GM23338 (cell line): ENCODE measurements around the gene LACC1. TPM values are rescaled to one million over a fixed set of nuclear protein-coding genes. Genes with fewer than 3 reads are reported as not detected.

Experiments used
- ATAC-seq: fragments of 200-7000 bp; cut with Tn5 transposase; 3 replicates; pipeline ENCODE4 v1.9.1; 2020
- DNase-seq: peaks from one replicate; pipeline ENCODE4 v3.0.0-alpha.2; 2015; ENCODE audit warnings: low spot score
- H2AFZ ChIP-seq: fragments of 200-600 bp; sonication (generic); 2 replicates; pipeline ENCODE4 v1.8.0; 2016; ENCODE audit warnings: antibody characterized with exemption, mild to moderate bottlenecking, moderate library complexity
- H3F3A ChIP-seq: fragments of 200-600 bp; sonication (generic); replicated peaks from 2 replicates; pipeline ENCODE4 v1.8.0; 2017; ENCODE audit warnings: antibody characterized with exemption, mixed run types, low read depth
- H3K27ac ChIP-seq: fragments of 200-600 bp; sonication (generic); 2 replicates; pipeline ENCODE4 v1.6.1; 2016; ENCODE audit warnings: low read depth
- H3K27me3 ChIP-seq: fragments of 200-600 bp; sonication (generic); 2 replicates; pipeline ENCODE4 v1.8.0; 2016; ENCODE audit warnings: mild to moderate bottlenecking, mixed run types, moderate library complexity; ENCODE audit not compliant: insufficient read depth
- H3K36me3 ChIP-seq: fragments of 200-600 bp; sonication (generic); 2 replicates; pipeline ENCODE4 v1.8.0; 2016; ENCODE audit warnings: mild to moderate bottlenecking; ENCODE audit not compliant: insufficient read depth
- H3K4me1 ChIP-seq: fragments of 200-600 bp; sonication (generic); 2 replicates; pipeline ENCODE4 v1.8.0; 2016; ENCODE audit warnings: mild to moderate bottlenecking, moderate library complexity; ENCODE audit not compliant: insufficient read depth
- H3K4me2 ChIP-seq: fragments of 200-600 bp; sonication (generic); 2 replicates; pipeline ENCODE4 v1.7.1; 2017; ENCODE audit warnings: mixed run types
- H3K4me3 ChIP-seq: fragments of 200-600 bp; sonication (generic); 2 replicates; pipeline ENCODE4 v1.6.1; 2016; ENCODE audit warnings: mixed run types
- H3K79me2 ChIP-seq: fragments of 200-600 bp; sonication (generic); replicated peaks from 2 replicates; pipeline ENCODE4 v1.8.0; 2017; ENCODE audit warnings: mild to moderate bottlenecking; ENCODE audit not compliant: insufficient read depth
- H3K9me2 ChIP-seq: fragments of 200-600 bp; sonication (generic); 2 replicates; pipeline ENCODE4 v1.8.0; 2017; ENCODE audit not compliant: insufficient read depth
- H4K20me1 ChIP-seq: fragments of 200-600 bp; sonication (generic); replicated peaks from 2 replicates; pipeline ENCODE4 v1.8.0; 2017; ENCODE audit warnings: mild to moderate bottlenecking; ENCODE audit not compliant: insufficient read depth
- H3K27ac Mint-ChIP-seq: 2 replicates; pipeline ENCODE4 v1.8.0; 2020; ENCODE audit warnings: inconsistent platforms, mild to moderate bottlenecking, moderate library complexity, mixed read lengths
- H3K27me3 Mint-ChIP-seq: 3 replicates; pipeline ENCODE4 v1.8.0; 2022; ENCODE audit warnings: low read depth, mild to moderate bottlenecking, moderate library complexity, mixed read lengths, inconsistent platforms; ENCODE audit not compliant: insufficient read depth, poor library complexity
- H3K36me3 Mint-ChIP-seq: 3 replicates; pipeline ENCODE4 v1.8.0; 2021; ENCODE audit warnings: low read depth, mild to moderate bottlenecking, inconsistent platforms, moderate library complexity, mixed read lengths
- H3K4me1 Mint-ChIP-seq: 3 replicates; pipeline ENCODE4 v1.8.0; 2020; ENCODE audit warnings: mild to moderate bottlenecking, inconsistent platforms, mixed read lengths
- H3K4me3 Mint-ChIP-seq: 3 replicates; pipeline ENCODE4 v1.8.0; 2021; ENCODE audit warnings: moderate library complexity, mild to moderate bottlenecking, inconsistent platforms, mixed read lengths
- H3K9me3 Mint-ChIP-seq: 3 replicates; pipeline ENCODE4 v1.8.0; 2020; ENCODE audit warnings: moderate library complexity, mild to moderate bottlenecking, inconsistent platforms, mixed read lengths
- CREB1 ChIP-seq: fragments of 250-450 bp; sonication (Bioruptor Pico); IDR thresholded peaks from 2 replicates; pipeline ENCODE4 v1.5.0; 2020; ENCODE audit warnings: low read depth, mild to moderate bottlenecking, moderate library complexity
- CTCF ChIP-seq, 2 experiments: fragments of 200-600 bp in 1 of 2; sonication (generic) in 1 of 2; conservative IDR thresholded peaks; 2 replicates each; pipeline versions ENCODE4 v1.5.1 to v1.6.1; 2016 to 2017; ENCODE audit warnings: antibody characterized with exemption in 2 of 2, low read depth in 2 of 2, mild to moderate bottlenecking in 2 of 2, moderate library complexity in 1 of 2
- EZH2 ChIP-seq: fragments of 200-600 bp; sonication (generic); IDR thresholded peaks from one replicate; pipeline ENCODE4 v1.8.0; 2017; ENCODE audit warnings: antibody characterized with exemption, mild to moderate bottlenecking, low read depth; ENCODE audit not compliant: unreplicated experiment
- EZH2phosphoT487 ChIP-seq: fragments of 200-600 bp; sonication (generic); IDR thresholded peaks from one replicate; pipeline ENCODE4 v1.8.1; 2018; ENCODE audit warnings: antibody characterized with exemption; ENCODE audit not compliant: unreplicated experiment
- JUNB ChIP-seq: IDR thresholded peaks from one replicate; pipeline ENCODE4 v1.6.1; 2016; ENCODE audit warnings: antibody characterized with exemption; ENCODE audit not compliant: unreplicated experiment
- NANOG ChIP-seq: IDR thresholded peaks from 2 replicates; pipeline ENCODE4 v1.6.1; 2016; ENCODE audit warnings: antibody characterized with exemption, borderline replicate concordance
- POLR2AphosphoS5 ChIP-seq: IDR thresholded peaks from 2 replicates; pipeline ENCODE4 v1.6.1; 2016; ENCODE audit warnings: antibody characterized with exemption, low read depth
- STAT1 ChIP-seq: IDR thresholded peaks from one replicate; pipeline ENCODE4 v1.6.1; 2016; ENCODE audit warnings: antibody characterized with exemption; ENCODE audit not compliant: unreplicated experiment
- ZNF114 ChIP-seq: fragments of 250-450 bp; sonication (Bioruptor Pico); IDR thresholded peaks from 2 replicates; pipeline ENCODE4 v1.5.0; 2020; ENCODE audit warnings: mild to moderate bottlenecking, moderate library complexity
- ZNF462 ChIP-seq: fragments of 250-450 bp; sonication (Bioruptor Pico); IDR thresholded peaks from 2 replicates; pipeline ENCODE4 v1.5.0; 2020; ENCODE audit warnings: mild to moderate bottlenecking, moderate library complexity
- polyA plus RNA-seq: library from polyadenylated mRNA; unstranded; fragments of >200 nt; fragmentation: Nextera tagmentation; extraction: Ambion mirVana; gene quantifications from 2 replicates; pipeline ENCODE4 v1.2.1, GENCODE V29; 2016
- total RNA-seq: library from RNA; depleted of rRNA; stranded (reverse); fragments of >200 nt; shearing (Covaris generic); gene quantifications from 2 replicates; pipeline ENCODE4 v1.2.3, GENCODE V29; 2014

The LACC1 gene
- total and polyA plus RNA-seq, 2 experiments from 2014 or later, result 4.4 to 4.6 TPM

- no peak for TF ChIP-seq ZNF462 (CRISPR knock-in tag)
- no peak for TF ChIP-seq NANOG
- TF ChIP-seq CTCF (conservative IDR thresholded peaks at IDR 0.05; ENCODE audit: low read depth in 2 of 2), result no peak
These were observed 1.9 kb downstream of the LACC1 start (continued) for GRCh38 chr13:43881580-43881979.

DNA sequence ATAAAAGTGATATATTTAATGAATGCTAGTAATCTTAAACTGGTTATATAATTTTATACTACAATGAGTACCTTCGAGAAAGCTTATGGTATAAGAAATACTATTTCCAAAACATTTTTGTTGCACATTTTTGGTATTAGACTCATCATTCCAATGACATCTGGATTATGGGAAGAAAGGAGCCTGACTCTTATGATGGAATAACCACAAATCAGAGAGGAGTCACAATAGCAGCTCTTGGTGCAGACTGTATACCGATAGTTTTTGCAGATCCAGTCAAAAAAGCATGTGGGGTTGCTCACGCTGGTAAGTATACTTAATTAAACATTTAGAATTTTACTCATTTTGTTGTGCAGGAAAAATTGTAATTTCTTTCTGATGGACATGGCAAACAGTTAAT is 3.9 kb downstream of the LACC1 start:
- no peak for ATAC-seq
- H3K9me2 ChIP-seq, result no peaks in the 10 kb centered on the region
- H3K79me2 ChIP-seq, result no peaks in the 10 kb centered on the region
- H3F3A ChIP-seq, result no peaks in the 10 kb centered on the region
- no peaks in the 10 kb centered on the region for H4K20me1 ChIP-seq
- H3K27ac ChIP-seq, result no peak overlapping the region
- H3K4me1 ChIP-seq, result peaks cover 8% of the 10 kb centered on the region
- H3K4me3 Mint-ChIP-seq, result no peak overlapping the region
- peaks cover 5% of the 10 kb centered on the region for H3K27me3 Mint-ChIP-seq
- no peak overlapping the region for H2AFZ ChIP-seq
- no peak for DNase-seq
- no peaks in the 10 kb centered on the region for H3K36me3 Mint-ChIP-seq
- H3K4me3 ChIP-seq, result no peak overlapping the region
- peaks cover 18% of the 10 kb centered on the region for H3K4me1 Mint-ChIP-seq
- H3K9me3 Mint-ChIP-seq, result no peaks in the 10 kb centered on the region
- H3K27me3 ChIP-seq, result peaks cover 13% of the 10 kb centered on the region
- H3K36me3 ChIP-seq, result no peaks in the 10 kb centered on the region
- H3K4me2 ChIP-seq, result no peak overlapping the region
- H3K27ac Mint-ChIP-seq, result no peak overlapping the region
- TF ChIP-seq POLR2AphosphoS5 (no peak), STAT1 (no peak), EZH2phosphoT487 (no peak), CTCF (conservative IDR thresholded peaks at IDR 0.05; ENCODE audit: low read depth in 2 of 2) (no peak), ZNF114 (CRISPR knock-in tag) (no peak), NANOG (no peak), JUNB (no peak), CREB1 (CRISPR knock-in tag) (no peak), EZH2 (no peak)
